B cell (primary cell): Measurements from ENCODE around the gene PTN. TPM values are rescaled to one million over a fixed set of nuclear protein-coding genes. Genes with fewer than 3 reads are reported as not detected.

Experiments
- ATAC-seq: fragments of 200-7000 bp; cut with Tn5 transposase; one replicate; pipeline ENCODE4 v1.10.0; 2021; ENCODE audit warnings: low read depth, mild to moderate bottlenecking, moderate number of reproducible peaks, moderate library complexity
- CTCF ChIA-PET: fragments of 350-600 bp; sonication (Branson Sonifier 250); formaldehyde crosslinking; loops from one replicate; lab custom pipeline; 2021; ENCODE audit warnings: antibody characterized with exemption, inconsistent platforms; lab: Charles Lee
- POLR2A ChIA-PET: fragments of 350-600 bp; sonication (Branson Sonifier 250); formaldehyde crosslinking; loops from one replicate; lab custom pipeline; 2021; ENCODE audit warnings: antibody characterized with exemption; lab: Charles Lee
- DNase-seq: peaks from one replicate; pipeline ENCODE4 v3.0.0; 2013
- H2AFZ ChIP-seq: 2 replicates; pipeline ENCODE4 v1.6.1; 2012; ENCODE audit warnings: mild to moderate bottlenecking, low read depth, low read length; ENCODE audit not compliant: insufficient read depth, poor library complexity, severe bottlenecking
- H3K27ac ChIP-seq, 2 donors: 1 replicate in 1 of 2; 2 replicates in 1 of 2; pipeline ENCODE4 v1.5.1; 2012 to 2013; ENCODE audit warnings: low read length in 2 of 2, mild to moderate bottlenecking in 2 of 2, moderate library complexity in 1 of 2
- H3K27me3 ChIP-seq, 4 experiments: fragments of 200-600 bp in 1 of 4; sonication (generic) in 1 of 4; replicated peaks in 1 of 4; 1 replicate in 2 of 4; 2 replicates in 2 of 4; pipeline versions ENCODE4 v1.6.1 to v1.7.0; 2013 to 2016; ENCODE audit warnings: low read length in 3 of 4, mild to moderate bottlenecking in 2 of 4, mixed read lengths in 1 of 4, moderate library complexity in 1 of 4; ENCODE audit not compliant: insufficient read depth in 4 of 4, control insufficient read depth in 3 of 4; ENCODE audit errors: control extremely low read depth in 1 of 4
- H3K36me3 ChIP-seq, 2 experiments: replicated peaks in 1 of 2; 1 replicate in 1 of 2; 2 replicates in 1 of 2; pipeline versions ENCODE4 v1.6.1 to v1.7.1; 2013; ENCODE audit warnings: low read length in 1 of 2; ENCODE audit not compliant: insufficient read depth in 2 of 2, control insufficient read depth in 1 of 2; ENCODE audit errors: control extremely low read depth in 1 of 2, extremely low read depth in 1 of 2
- H3K4me1 ChIP-seq, 2 donors: fragments of 200-600 bp in 1 of 2; sonication (generic) in 1 of 2; 1 replicate in 1 of 2; 2 replicates in 1 of 2; pipeline versions ENCODE4 v1.5.1 to v1.6.1; 2013 to 2017; ENCODE audit warnings: low read length in 2 of 2; ENCODE audit not compliant: control insufficient read depth in 2 of 2, insufficient read depth in 2 of 2
- H3K4me2 ChIP-seq: replicated peaks from 2 replicates; pipeline ENCODE3; 2012; ENCODE audit warnings: mild to moderate bottlenecking, low read depth, low read length; ENCODE audit not compliant: poor library complexity, severe bottlenecking
- H3K4me3 ChIP-seq, 5 experiments: fragments of 200-600 bp in 1 of 5; sonication (generic) in 1 of 5; 1 replicate in 3 of 5; 2 replicates in 2 of 5; pipeline versions ENCODE4 v1.5.1 to v1.7.0; 2011 to 2016; ENCODE audit warnings: low read length in 4 of 5, mild to moderate bottlenecking in 4 of 5, low read depth in 2 of 5, control low read depth in 1 of 5, moderate library complexity in 1 of 5; ENCODE audit not compliant: insufficient read depth in 1 of 5; ENCODE audit errors: control extremely low read depth in 1 of 5, extremely low read depth in 1 of 5
- H3K79me2 ChIP-seq: fragments of 200-600 bp; sonication (generic); one replicate; pipeline ENCODE4 v1.6.0; 2016; ENCODE audit warnings: low read length; ENCODE audit not compliant: control insufficient read depth, insufficient read depth
- H3K9ac ChIP-seq: fragments of 200-600 bp; sonication (generic); 2 replicates; pipeline ENCODE4 v1.6.1; 2017; ENCODE audit warnings: mild to moderate bottlenecking, low read length, moderate library complexity
- H3K9me3 ChIP-seq, 3 donors: one replicate each; pipeline versions ENCODE4 v1.6.1 to v1.7.1; 2013; ENCODE audit warnings: low read length in 2 of 3; ENCODE audit not compliant: control insufficient read depth in 2 of 3, insufficient read depth in 1 of 3; ENCODE audit errors: control extremely low read depth in 1 of 3
- H4K20me1 ChIP-seq: 2 replicates; pipeline ENCODE4 v1.6.0; 2012; ENCODE audit warnings: mild to moderate bottlenecking, low read length; ENCODE audit not compliant: insufficient read depth, control insufficient read depth, poor library complexity, severe bottlenecking
- H3K27ac Mint-ChIP-seq: one replicate; pipeline ENCODE4 v1.8.0; 2021; ENCODE audit warnings: mixed read lengths
- H3K27me3 Mint-ChIP-seq: one replicate; pipeline ENCODE4 v1.8.0; 2021; ENCODE audit warnings: mixed read lengths
- H3K4me1 Mint-ChIP-seq: one replicate; pipeline ENCODE4 v1.8.0; 2021; ENCODE audit warnings: mixed read lengths
- H3K4me3 Mint-ChIP-seq: one replicate; pipeline ENCODE4 v1.8.0; 2021; ENCODE audit warnings: mixed read lengths
- H3K9me3 Mint-ChIP-seq: one replicate; pipeline ENCODE4 v1.8.0; 2022; ENCODE audit warnings: mixed read lengths; ENCODE audit not compliant: insufficient read depth
- CTCF ChIP-seq: fragments of 200-600 bp; IDR thresholded peaks from one replicate; pipeline ENCODE4 v1.8.0; 2022; ENCODE audit warnings: antibody characterized with exemption, mild to moderate bottlenecking
- EZH2 ChIP-seq: IDR thresholded peaks from 2 replicates; pipeline ENCODE4 v1.6.1; 2012; ENCODE audit warnings: borderline replicate concordance, low read depth, mild to moderate bottlenecking, moderate library complexity, low read length; ENCODE audit not compliant: insufficient read depth, poor library complexity, severe bottlenecking
- WGBS: methylation state at CpG from one replicate; pipeline ENCODE4 v1.1.5; 2013; ENCODE audit warnings: missing lambda C conversion rate; ENCODE audit not compliant: insufficient coverage; 5-methylcytosine and 5-hydroxymethylcytosine counted together
- intact Hi-C: fragments of 100-400 bp; cut with micrococcal nuclease; formaldehyde crosslinking; loops from one replicate; pipeline ENCODE4 v1.10.0; 2022
- polyA plus RNA-seq: library from polyadenylated mRNA; depleted of rRNA; stranded (reverse); fragments of >200 nt; gene quantifications from 2 replicates; pipeline ENCODE4 v1.2.3, GENCODE V29; 2012
- total RNA-seq, 2 donors: library from RNA; stranded (reverse); fragments of 120-200 nt in 1 of 2; gene quantifications; 1 replicate in 1 of 2; 2 replicates in 1 of 2; pipeline versions ENCODE4 v1.2.3 to v1.2.4, GENCODE V29; 2013 to 2022

Gene PTN
- total and polyA plus RNA-seq, 2 donors (not counting 1 experiment from before 2014, with no cell fraction given): not detected

- CTCF ChIA-PET: no interaction called here
- intact Hi-C loops: no loop called here
- no peaks in the 10 kb centered on the region for H3K4me1 Mint-ChIP-seq
- H3K27ac Mint-ChIP-seq: no peak overlapping the region
- H3K9me3 ChIP-seq: peaks cover 0 to 2% (median 0%) of the 10 kb centered on the region in 3 donors
- no peak for TF ChIP-seq CTCF
- no peak for TF ChIP-seq EZH2
- H3K36me3 ChIP-seq: no peaks in the 10 kb centered on the region
- POLR2A ChIA-PET: no interaction called here
- no peaks in the 10 kb centered on the region for H3K27me3 ChIP-seq
- H3K9me3 Mint-ChIP-seq: peaks cover 12% of the 10 kb centered on the region
- no peak overlapping the region for H3K4me2 ChIP-seq
- no peak overlapping the region for H3K27ac ChIP-seq
- H3K79me2 ChIP-seq: no peaks in the 10 kb centered on the region
- H3K27me3 Mint-ChIP-seq: no peaks in the 10 kb centered on the region
- WGBS: 94% methylated on average over 3 of the region's 4 CpGs
- ATAC-seq (no peak), DNase-seq (no peak)
- H3K4me1 ChIP-seq: no peaks in the 10 kb centered on the region
- no peak overlapping the region for H2AFZ ChIP-seq
- no peak overlapping the region for H3K4me3 ChIP-seq
- H3K9ac ChIP-seq: no peak overlapping the region
- H3K4me3 Mint-ChIP-seq: no peak overlapping the region
- no peaks in the 10 kb centered on the region for H4K20me1 ChIP-seq
Observed at GRCh38 chr7:137204246-137204645, 139.3 kb downstream of the PTN start.

GRCh38 chr7:137203351-137203750 is 140.2 kb downstream of the PTN start:
- no peaks in the 10 kb centered on the region for H4K20me1 ChIP-seq
- TF ChIP-seq EZH2 (no peak), CTCF (no peak)
- H3K4me2 ChIP-seq: no peak overlapping the region
- Mint-ChIP-seq H3K4me3 (no peak overlapping the region), H3K4me1 (no peaks in the 10 kb centered on the region), H3K27ac (no peak overlapping the region), H3K9me3 (peaks cover 12% of the 10 kb centered on the region), H3K27me3 (no peaks in the 10 kb centered on the region)
- peaks cover 0 to 2% (median 0%) of the 10 kb centered on the region in 3 donors for H3K9me3 ChIP-seq
- H3K9ac ChIP-seq: no peak overlapping the region
- H3K4me3 ChIP-seq: no peak overlapping the region
- DNase-seq (no peak), ATAC-seq (no peak)
- ChIA-PET POLR2A (no interaction called here), CTCF (no interaction called here)
- no peaks in the 10 kb centered on the region for H3K79me2 ChIP-seq
- H3K27ac ChIP-seq: no peak overlapping the region
- no peaks in the 10 kb centered on the region for H3K4me1 ChIP-seq
- H3K36me3 ChIP-seq: no peaks in the 10 kb centered on the region
- no peak overlapping the region for H2AFZ ChIP-seq
- no CpG with 5 or more reads among the region's 1 CpG for WGBS
- intact Hi-C loops: no loop called here
- no peaks in the 10 kb centered on the region for H3K27me3 ChIP-seq
